GM20000 (cell line): ENCODE measurements around the gene AFF1.

ENCODE experiments used
- DNase-seq: peaks from one replicate; pipeline ENCODE4 v3.0.0; 2012; ENCODE audit warnings: low spot score
- TF ChIP-seq, protein P1 (sequence below): IDR thresholded peaks from 2 replicates; pipeline ENCODE4 v1.5.1; 2012; ENCODE audit warnings: mild to moderate bottlenecking, control low read depth; ENCODE audit errors: extremely low read depth, missing control alignments

The AFF1 gene

GRCh38 chr4:87108142-87108546 is 173.3 kb downstream of the AFF1 start:
- TF ChIP-seq, protein P1, sequence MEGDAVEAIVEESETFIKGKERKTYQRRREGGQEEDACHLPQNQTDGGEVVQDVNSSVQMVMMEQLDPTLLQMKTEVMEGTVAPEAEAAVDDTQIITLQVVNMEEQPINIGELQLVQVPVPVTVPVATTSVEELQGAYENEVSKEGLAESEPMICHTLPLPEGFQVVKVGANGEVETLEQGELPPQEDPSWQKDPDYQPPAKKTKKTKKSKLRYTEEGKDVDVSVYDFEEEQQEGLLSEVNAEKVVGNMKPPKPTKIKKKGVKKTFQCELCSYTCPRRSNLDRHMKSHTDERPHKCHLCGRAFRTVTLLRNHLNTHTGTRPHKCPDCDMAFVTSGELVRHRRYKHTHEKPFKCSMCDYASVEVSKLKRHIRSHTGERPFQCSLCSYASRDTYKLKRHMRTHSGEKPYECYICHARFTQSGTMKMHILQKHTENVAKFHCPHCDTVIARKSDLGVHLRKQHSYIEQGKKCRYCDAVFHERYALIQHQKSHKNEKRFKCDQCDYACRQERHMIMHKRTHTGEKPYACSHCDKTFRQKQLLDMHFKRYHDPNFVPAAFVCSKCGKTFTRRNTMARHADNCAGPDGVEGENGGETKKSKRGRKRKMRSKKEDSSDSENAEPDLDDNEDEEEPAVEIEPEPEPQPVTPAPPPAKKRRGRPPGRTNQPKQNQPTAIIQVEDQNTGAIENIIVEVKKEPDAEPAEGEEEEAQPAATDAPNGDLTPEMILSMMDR, result no peak
- DNase-seq, result no peak

GRCh38 chr4:87109121-87109520 is 174.3 kb downstream of the AFF1 start:
- TF ChIP-seq, protein P1, result no peak
- DNase-seq, result no peak

DNA sequence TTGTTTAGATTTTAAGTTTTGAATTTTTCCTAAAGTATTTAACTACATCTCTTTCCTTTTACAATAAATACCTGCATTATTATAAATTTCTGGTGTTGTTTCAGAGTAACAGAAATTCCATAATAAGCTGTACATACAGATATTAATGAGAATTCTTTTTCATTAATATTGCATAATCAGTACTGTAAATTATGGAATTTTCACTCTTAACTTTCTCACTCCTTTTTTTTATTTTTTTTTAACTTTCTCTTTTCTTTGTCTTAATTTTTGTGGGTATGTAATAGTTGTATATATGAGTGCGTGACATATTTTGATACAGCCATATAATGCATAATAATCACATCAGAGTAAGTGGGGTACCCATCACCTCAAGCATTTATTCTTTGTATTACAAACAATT is 175.1 kb downstream of the AFF1 start:
- TF ChIP-seq, protein P1, result no peak
- no peak for DNase-seq

DNA sequence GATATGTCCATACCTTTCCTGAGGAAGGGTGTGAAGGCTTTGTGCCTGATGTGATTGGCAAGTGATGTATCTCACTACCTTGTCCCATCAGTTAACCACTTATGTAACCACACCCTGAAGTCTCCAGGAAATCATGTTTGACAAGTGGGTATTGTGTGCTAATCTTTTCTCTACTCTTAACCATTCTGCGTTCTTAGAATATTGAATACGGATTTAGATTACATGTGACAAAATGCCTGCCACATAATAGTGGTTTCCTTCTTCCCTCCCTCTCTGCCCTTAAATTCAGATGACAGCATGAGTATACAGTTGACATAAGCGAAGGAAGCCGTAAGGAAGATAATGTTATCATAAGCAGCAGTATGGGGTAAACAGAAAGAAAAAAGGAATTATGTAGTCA is 177.3 kb downstream of the AFF1 start:
- TF ChIP-seq, protein P1, result no peak
- DNase-seq, result no peak

GRCh38 chr4:87114245-87115062 is 179.6 kb downstream of the AFF1 start:
- no peak for DNase-seq
- TF ChIP-seq, protein P1, result no peak

DNA sequence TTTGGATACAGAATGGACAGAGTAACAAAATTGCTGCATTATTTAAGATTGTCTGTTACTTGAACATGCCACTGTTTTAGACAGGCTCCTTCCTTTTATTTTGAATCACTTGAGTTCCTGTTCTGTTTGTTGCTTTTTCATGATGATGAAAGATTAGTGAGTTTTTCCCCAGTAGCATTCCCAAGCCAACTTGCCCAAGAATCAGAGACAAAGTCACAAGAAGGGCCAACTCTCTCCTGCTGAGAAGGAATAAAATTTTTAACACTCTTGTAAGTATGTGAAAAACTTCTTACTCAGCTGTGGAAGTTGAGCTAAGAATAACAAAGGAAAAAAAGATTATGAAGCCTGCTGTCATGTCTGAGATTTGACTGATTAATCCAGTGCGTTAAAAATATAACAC is 181.4 kb downstream of the AFF1 start:
- DNase-seq, result no peak
- TF ChIP-seq, protein P1, result no peak

- DNase-seq, result no peak
- TF ChIP-seq, protein P1, result no peak
Measured at GRCh38 chr4:87117051-87117731, 182.4 kb downstream of the AFF1 start.
